Trophoblast cell (in vitro differentiated cells and primary cell): Measurements from ENCODE around the gene AGMO.

Experiments used
- DNase-seq, 2 donors: peaks; one replicate each; pipeline ENCODE4 v3.0.0-alpha.2; 2016
- H2AFZ ChIP-seq: 2 replicates; pipeline ENCODE4 v1.6.1; 2013; ENCODE audit warnings: low read length, moderate library complexity, mild to moderate bottlenecking; ENCODE audit not compliant: insufficient read depth, poor library complexity
- H2AK5ac ChIP-seq: 2 replicates; pipeline ENCODE4 v1.6.1; 2013; ENCODE audit warnings: mild to moderate bottlenecking, low read length
- H2BK120ac ChIP-seq: 2 replicates; pipeline ENCODE4 v1.6.1; 2013; ENCODE audit warnings: low read length, mild to moderate bottlenecking, moderate library complexity; ENCODE audit not compliant: insufficient read depth, poor library complexity
- H2BK12ac ChIP-seq: 2 replicates; pipeline ENCODE4 v1.6.1; 2013; ENCODE audit warnings: mild to moderate bottlenecking, low read length, moderate library complexity
- H2BK5ac ChIP-seq: 2 replicates; pipeline ENCODE4 v1.6.1; 2013; ENCODE audit warnings: low read length, low read depth, moderate library complexity, mild to moderate bottlenecking; ENCODE audit not compliant: poor library complexity
- H3K14ac ChIP-seq: 2 replicates; pipeline ENCODE4 v1.6.1; 2013; ENCODE audit warnings: mild to moderate bottlenecking, low read length
- H3K18ac ChIP-seq: 2 replicates; pipeline ENCODE4 v1.6.1; 2013; ENCODE audit warnings: mild to moderate bottlenecking, low read length
- H3K23ac ChIP-seq: 2 replicates; pipeline ENCODE4 v1.6.1; 2013; ENCODE audit warnings: low read length
- H3K27ac ChIP-seq: 2 replicates; pipeline ENCODE4 v1.5.1; 2013; ENCODE audit warnings: low read depth, mild to moderate bottlenecking, inconsistent platforms, low read length, moderate library complexity
- H3K27me3 ChIP-seq: 2 replicates; pipeline ENCODE4 v1.6.1; 2013; ENCODE audit warnings: inconsistent platforms, mild to moderate bottlenecking, low read length, moderate library complexity; ENCODE audit not compliant: insufficient read depth
- H3K36me3 ChIP-seq, 2 experiments: 1 replicate in 1 of 2; 2 replicates in 1 of 2; pipeline ENCODE4 v1.6.1; 2013; ENCODE audit warnings: low read length in 2 of 2, mild to moderate bottlenecking in 2 of 2, moderate library complexity in 1 of 2; ENCODE audit not compliant: insufficient read depth in 2 of 2, control insufficient read depth in 1 of 2
- H3K4ac ChIP-seq: 2 replicates; pipeline ENCODE4 v1.6.1; 2013; ENCODE audit warnings: low read depth, mild to moderate bottlenecking, low read length, moderate library complexity
- H3K4me1 ChIP-seq, 2 experiments: 1 replicate in 1 of 2; 2 replicates in 1 of 2; pipeline ENCODE4 v1.6.1; 2013; ENCODE audit warnings: low read length in 2 of 2, mild to moderate bottlenecking in 2 of 2, moderate library complexity in 1 of 2; ENCODE audit not compliant: insufficient read depth in 2 of 2, control insufficient read depth in 1 of 2
- H3K4me2 ChIP-seq: 2 replicates; pipeline ENCODE4 v1.6.1; 2013; ENCODE audit warnings: inconsistent platforms, mild to moderate bottlenecking, low read length, moderate library complexity
- H3K4me3 ChIP-seq: 2 replicates; pipeline ENCODE4 v1.5.1; 2013; ENCODE audit warnings: mild to moderate bottlenecking, low read depth, low read length, inconsistent platforms
- H3K79me1 ChIP-seq: one replicate; pipeline ENCODE4 v1.6.1; 2013; ENCODE audit warnings: low read length
- H3K79me2 ChIP-seq: 2 replicates; pipeline ENCODE4 v1.6.1; 2013; ENCODE audit warnings: low read length, mild to moderate bottlenecking; ENCODE audit not compliant: control insufficient read depth, insufficient read depth, poor library complexity
- H3K9ac ChIP-seq: 2 replicates; pipeline ENCODE4 v1.6.1; 2013; ENCODE audit warnings: mild to moderate bottlenecking, low read length
- H3K9me3 ChIP-seq: 2 replicates; pipeline ENCODE4 v1.6.1; 2013; ENCODE audit warnings: low read depth, mild to moderate bottlenecking, control low read depth, inconsistent platforms, low read length; ENCODE audit not compliant: insufficient read depth
- H4K12ac ChIP-seq: 2 replicates; pipeline ENCODE4 v1.6.1; 2013; ENCODE audit warnings: low read depth, mild to moderate bottlenecking, low read length, moderate library complexity
- H4K8ac ChIP-seq: 2 replicates; pipeline ENCODE4 v1.6.1; 2013; ENCODE audit warnings: low read depth, mild to moderate bottlenecking, low read length, moderate library complexity
- H4K91ac ChIP-seq: one replicate; pipeline ENCODE4 v1.6.1; 2013; ENCODE audit warnings: low read depth, mild to moderate bottlenecking, low read length, moderate library complexity
- WGBS: extraction: QIAGEN DNeasy Blood & Tissue Kit; methylation state at CpG from one replicate; pipeline ENCODE4 v1.1.7; 2013; ENCODE audit warnings: missing lambda C conversion rate; ENCODE audit not compliant: insufficient read length, insufficient coverage; ENCODE audit errors: extremely low coverage; 5-methylcytosine and 5-hydroxymethylcytosine counted together

Gene AGMO

DNA sequence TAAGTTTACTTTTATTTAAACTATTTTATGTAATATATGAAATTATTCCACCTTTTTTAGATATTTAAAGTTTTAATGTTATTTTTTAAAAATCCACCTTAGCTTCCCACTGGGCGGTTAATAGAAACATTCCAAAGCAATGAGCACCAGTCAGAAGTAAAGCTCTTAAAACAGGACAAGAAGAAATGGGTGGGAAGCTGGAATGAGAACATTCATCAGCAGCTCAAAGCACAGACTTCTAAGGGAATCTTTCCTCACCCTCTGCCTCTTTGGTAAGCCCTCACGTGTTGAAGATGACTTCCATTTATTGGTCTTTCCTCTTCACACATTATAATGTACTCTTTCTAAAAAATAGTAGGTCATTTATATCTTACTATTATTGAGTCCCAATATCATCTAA is 3.1 kb downstream of the AGMO start:
- WGBS = no CpG with 5 or more reads among the region's 2 CpGs
- Histone ChIP-seq H2BK120ac (no peak overlapping the region), H3K18ac (no peak overlapping the region), H3K27ac (no peak overlapping the region), H3K27me3 (no peaks in the 10 kb centered on the region), H3K23ac (no peak overlapping the region), H4K8ac (no peak overlapping the region), H4K91ac (no peak overlapping the region), H3K36me3 (no peaks in the 10 kb centered on the region), H3K4me1 (no peaks in the 10 kb centered on the region), H4K12ac (no peak overlapping the region), H3K4me3 (no peak overlapping the region), H3K9me3 (no peaks in the 10 kb centered on the region), H3K9ac (no peak overlapping the region), H3K79me1 (no peaks in the 10 kb centered on the region), H2AFZ (no peak overlapping the region), H3K14ac (no peak overlapping the region), H2BK5ac (no peak overlapping the region), H3K4ac (no peak overlapping the region), H2BK12ac (no peak overlapping the region), H2AK5ac (no peak overlapping the region), H3K4me2 (no peak overlapping the region), H3K79me2 (no peaks in the 10 kb centered on the region)
- DNase-seq = no peak

DNA sequence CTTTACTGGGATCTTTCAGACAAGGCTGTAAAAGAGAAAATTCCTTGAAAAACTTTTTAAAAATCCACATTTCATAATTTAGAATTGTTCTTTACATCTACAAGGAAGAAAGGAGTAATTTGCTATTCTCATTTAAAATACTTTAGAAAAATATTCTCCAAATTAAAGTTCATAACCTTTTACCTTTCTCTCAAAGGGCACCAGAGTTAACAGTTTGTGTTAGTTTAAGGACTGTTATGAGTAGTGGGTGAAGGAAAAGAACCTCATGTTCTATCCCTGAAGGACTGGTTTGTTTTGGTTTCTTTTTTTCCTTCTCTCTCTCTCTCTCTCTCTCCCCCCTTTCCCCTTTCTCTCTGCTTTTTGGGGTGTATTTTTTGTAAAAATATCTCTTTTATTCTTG is 4.1 kb downstream of the AGMO start:
- H2AK5ac ChIP-seq = no peak overlapping the region
- H3K4me1 ChIP-seq = no peaks in the 10 kb centered on the region
- no peak overlapping the region for H3K9ac ChIP-seq
- DNase-seq = no peak
- no peak overlapping the region for H3K18ac ChIP-seq
- H3K79me1 ChIP-seq = no peaks in the 10 kb centered on the region
- no peaks in the 10 kb centered on the region for H3K9me3 ChIP-seq
- H3K27me3 ChIP-seq = no peaks in the 10 kb centered on the region
- no peak overlapping the region for H4K8ac ChIP-seq
- H3K79me2 ChIP-seq = no peaks in the 10 kb centered on the region
- no peak overlapping the region for H3K4me2 ChIP-seq
- no peak overlapping the region for H3K14ac ChIP-seq
- H4K91ac ChIP-seq = no peak overlapping the region
- H3K4me3 ChIP-seq = no peak overlapping the region
- H3K36me3 ChIP-seq = no peaks in the 10 kb centered on the region
- H3K4ac ChIP-seq = no peak overlapping the region
- no peak overlapping the region for H3K23ac ChIP-seq
- no peak overlapping the region for H2BK12ac ChIP-seq
- H4K12ac ChIP-seq = no peak overlapping the region
- no peak overlapping the region for H2BK120ac ChIP-seq
- H2AFZ ChIP-seq = no peak overlapping the region
- no peak overlapping the region for H3K27ac ChIP-seq
- no peak overlapping the region for H2BK5ac ChIP-seq

DNA sequence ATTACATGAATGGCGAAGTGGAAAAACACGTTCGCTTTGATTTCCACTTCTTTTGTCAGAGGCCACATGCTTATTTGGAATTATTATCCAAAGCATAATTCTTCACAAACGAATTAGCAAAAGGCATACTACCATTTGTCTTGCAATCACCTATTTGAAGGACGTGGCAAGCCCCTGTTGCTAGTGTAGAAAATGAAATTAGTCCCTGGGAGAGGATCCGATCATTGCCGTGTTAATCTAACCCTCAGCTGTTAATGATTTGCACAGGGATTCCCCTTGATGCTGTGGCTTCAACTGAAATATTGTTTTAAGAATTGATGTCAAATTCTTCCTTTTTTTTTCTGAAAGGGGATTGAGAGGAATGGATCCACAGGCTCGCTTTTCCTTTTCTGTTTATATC is 4.6 kb downstream of the AGMO start:
- Histone ChIP-seq H3K27ac (no peak overlapping the region), H3K18ac (no peak overlapping the region)

DNA sequence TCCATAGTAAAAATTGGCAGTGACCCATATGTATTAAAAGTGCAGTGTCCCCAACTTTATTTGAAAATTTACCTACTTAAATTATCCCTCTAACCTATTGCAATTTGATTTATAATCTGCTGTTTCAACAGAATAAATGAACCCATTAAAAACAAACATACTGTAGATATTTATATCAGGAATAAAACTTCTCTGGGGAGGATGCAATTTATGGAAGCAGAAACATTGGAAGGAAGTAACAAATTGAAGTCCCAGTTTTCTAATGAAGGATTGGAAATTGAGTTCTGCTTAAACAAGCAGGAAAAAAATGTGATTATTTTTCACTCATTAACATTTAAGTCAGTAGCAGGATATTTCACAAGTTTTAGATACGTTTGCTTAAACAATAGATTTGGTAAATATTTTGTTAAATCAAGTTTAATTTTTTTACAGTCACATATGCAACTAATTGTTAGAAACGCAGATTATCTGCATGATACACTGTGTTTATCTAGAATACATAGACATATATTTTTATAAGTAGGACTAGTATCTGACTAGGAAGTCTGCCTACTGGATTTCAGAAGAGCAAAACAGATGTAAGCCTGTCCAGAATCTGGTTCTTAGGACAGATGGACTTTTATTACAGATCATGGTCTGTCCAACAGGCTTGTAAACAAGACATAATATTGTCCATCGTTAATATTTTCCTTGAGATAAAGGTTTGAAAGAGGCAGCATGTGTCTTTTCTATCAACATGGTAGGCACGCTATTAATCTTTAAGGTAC is 5.3 kb downstream of the AGMO start:
- Histone ChIP-seq H3K27me3 (no peaks in the 10 kb centered on the region), H3K27ac (no peak overlapping the region), H4K8ac (no peak overlapping the region), H3K36me3 (no peaks in the 10 kb centered on the region), H2AK5ac (no peak overlapping the region), H3K9me3 (no peaks in the 10 kb centered on the region), H3K4me2 (no peak overlapping the region), H2AFZ (no peak overlapping the region), H3K14ac (no peak overlapping the region), H2BK120ac (no peak overlapping the region), H3K18ac (no peak overlapping the region), H3K79me1 (no peaks in the 10 kb centered on the region), H3K4me3 (no peak overlapping the region), H4K12ac (no peak overlapping the region), H3K4me1 (no peaks in the 10 kb centered on the region), H3K4ac (no peak overlapping the region), H4K91ac (no peak overlapping the region), H2BK12ac (no peak overlapping the region), H2BK5ac (no peak overlapping the region), H3K23ac (no peak overlapping the region), H3K9ac (no peak overlapping the region), H3K79me2 (no peaks in the 10 kb centered on the region)
- no CpG with 5 or more reads among the region's 4 CpGs for WGBS
- DNase-seq = no peak

More for the DNA sequence above, 4.6 kb downstream of the AGMO start:
- Histone ChIP-seq H2AK5ac (no peak overlapping the region), H3K79me2 (no peaks in the 10 kb centered on the region), H2BK12ac (no peak overlapping the region), H3K23ac (no peak overlapping the region), H3K4me3 (no peak overlapping the region), H3K9me3 (no peaks in the 10 kb centered on the region), H3K14ac (no peak overlapping the region), H2BK120ac (no peak overlapping the region), H3K79me1 (no peaks in the 10 kb centered on the region), H2AFZ (no peak overlapping the region), H3K36me3 (no peaks in the 10 kb centered on the region), H4K8ac (no peak overlapping the region), H3K4me1 (no peaks in the 10 kb centered on the region), H2BK5ac (no peak overlapping the region), H3K9ac (no peak overlapping the region), H3K4me2 (no peak overlapping the region), H4K91ac (no peak overlapping the region), H3K27me3 (no peaks in the 10 kb centered on the region), H3K4ac (no peak overlapping the region), H4K12ac (no peak overlapping the region)
- no peak for DNase-seq
- no CpG with 5 or more reads among the region's 8 CpGs for WGBS
